GM23338 (cell line): ENCODE measurements around the gene B4GAT1.
A peak's percentile ranks its signal among the peaks of the same experiment; 100 is the strongest.

ENCODE experiments used
- CTCF ChIP-seq, 2 experiments: fragments of 200-600 bp in 1 of 2; sonication (generic) in 1 of 2; conservative IDR thresholded peaks; 2 replicates each; pipeline versions ENCODE4 v1.5.1 to v1.6.1; 2016 to 2017; ENCODE audit warnings: antibody characterized with exemption in 2 of 2, low read depth in 2 of 2, mild to moderate bottlenecking in 2 of 2, moderate library complexity in 1 of 2
- EZH2 ChIP-seq: fragments of 200-600 bp; sonication (generic); IDR thresholded peaks from one replicate; pipeline ENCODE4 v1.8.0; 2017; ENCODE audit warnings: antibody characterized with exemption, mild to moderate bottlenecking, low read depth; ENCODE audit not compliant: unreplicated experiment
- EZH2phosphoT487 ChIP-seq: fragments of 200-600 bp; sonication (generic); IDR thresholded peaks from one replicate; pipeline ENCODE4 v1.8.1; 2018; ENCODE audit warnings: antibody characterized with exemption; ENCODE audit not compliant: unreplicated experiment
- POLR2AphosphoS5 ChIP-seq: IDR thresholded peaks from 2 replicates; pipeline ENCODE4 v1.6.1; 2016; ENCODE audit warnings: antibody characterized with exemption, low read depth
- REST ChIP-seq: IDR thresholded peaks from one replicate; pipeline ENCODE4 v1.6.1; 2018; ENCODE audit warnings: antibody characterized with exemption; ENCODE audit not compliant: unreplicated experiment

GRCh38 chr11:66313321-66314185, 33.9 kb downstream of the B4GAT1 start:
- TF ChIP-seq CTCF (conservative IDR thresholded peaks at IDR 0.05; ENCODE audit: low read depth in 2 of 2) (peak; percentile 48 to 71), EZH2phosphoT487 (no peak), REST (no peak), EZH2 (no peak), POLR2AphosphoS5 (no peak; the same call in 1 of the 2 replicates)
